ENCODE measurements around the gene KLF11.

The KLF11 gene

GRCh38 chr2:10054976-10055375 lies 11.6 kb downstream of the KLF11 start:
- intact Hi-C loops (cut with DNase I): no loop called here
- no peak for DNase-seq

GRCh38 chr2:10056439-10056838 lies 13.1 kb downstream of the KLF11 start:
- no peak for DNase-seq
- intact Hi-C loops (cut with DNase I): no loop called here

- no peak for DNase-seq
- intact Hi-C loops (cut with DNase I): no loop called here
Measured at GRCh38 chr2:10057231-10058107, 14.1 kb downstream of the KLF11 start.

GRCh38 chr2:10058251-10059015 lies 15.1 kb downstream of the KLF11 start:
- intact Hi-C loops (cut with DNase I): no loop called here
- DNase-seq: no peak

DNA sequence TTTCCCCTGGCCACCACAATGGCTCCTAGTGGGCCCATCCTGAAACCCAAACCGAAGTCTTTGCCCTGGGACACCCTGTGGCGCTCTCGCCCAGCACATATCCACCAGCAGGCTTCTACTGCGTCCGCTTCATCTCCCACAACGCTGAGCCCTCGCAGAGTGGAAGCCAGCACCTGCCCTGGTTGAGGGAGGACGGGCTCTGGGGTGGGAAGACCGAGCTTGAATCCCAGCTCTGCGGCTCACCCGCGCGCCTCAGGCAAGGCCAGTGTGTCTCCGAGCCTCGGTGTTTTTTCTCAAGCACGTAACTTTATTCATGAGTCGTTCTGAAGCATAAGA lies 15.6 kb downstream of the KLF11 start:
- intact Hi-C loops (cut with DNase I): no loop called here
- no peak for DNase-seq

- intact Hi-C loops (cut with DNase I): no loop called here
- DNase-seq: no peak
Measured at GRCh38 chr2:10059552-10060335, 16.4 kb downstream of the KLF11 start.

DNA sequence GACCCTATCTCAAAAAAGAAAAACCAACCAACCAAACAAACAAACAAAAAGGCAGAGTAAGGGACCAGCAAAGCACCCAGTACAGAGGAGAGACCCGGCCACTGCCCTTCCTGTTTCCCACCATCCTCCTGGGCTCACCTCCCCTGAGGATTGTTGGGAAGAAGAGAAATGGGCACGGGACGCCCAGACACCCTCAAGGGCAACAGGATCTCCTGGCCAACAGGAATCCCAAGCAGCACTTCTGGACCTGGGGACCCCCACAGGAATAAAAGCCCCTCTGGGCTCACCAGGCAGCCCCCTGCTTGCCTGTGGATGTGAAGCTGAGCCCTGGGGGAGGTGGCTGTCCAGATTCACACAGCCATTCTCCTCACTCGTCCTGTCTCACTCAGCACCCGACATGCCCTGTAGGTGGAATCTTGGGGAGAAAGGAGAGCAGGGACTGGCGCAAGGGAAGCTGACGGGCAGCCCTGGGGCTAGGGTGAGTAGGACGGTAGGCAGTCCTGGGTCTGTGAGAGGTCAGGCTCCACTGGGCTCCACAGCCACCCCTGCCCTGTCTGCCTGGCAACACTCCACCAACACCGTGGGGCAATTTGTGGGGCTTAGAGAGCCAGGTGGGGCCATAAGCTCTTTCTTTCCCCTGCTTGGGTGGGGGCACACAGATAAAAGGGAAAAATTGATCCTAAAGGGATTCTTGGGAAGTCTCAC lies 18.0 kb downstream of the KLF11 start:
- intact Hi-C loops (cut with DNase I): no loop called here
- no peak for DNase-seq

DNA sequence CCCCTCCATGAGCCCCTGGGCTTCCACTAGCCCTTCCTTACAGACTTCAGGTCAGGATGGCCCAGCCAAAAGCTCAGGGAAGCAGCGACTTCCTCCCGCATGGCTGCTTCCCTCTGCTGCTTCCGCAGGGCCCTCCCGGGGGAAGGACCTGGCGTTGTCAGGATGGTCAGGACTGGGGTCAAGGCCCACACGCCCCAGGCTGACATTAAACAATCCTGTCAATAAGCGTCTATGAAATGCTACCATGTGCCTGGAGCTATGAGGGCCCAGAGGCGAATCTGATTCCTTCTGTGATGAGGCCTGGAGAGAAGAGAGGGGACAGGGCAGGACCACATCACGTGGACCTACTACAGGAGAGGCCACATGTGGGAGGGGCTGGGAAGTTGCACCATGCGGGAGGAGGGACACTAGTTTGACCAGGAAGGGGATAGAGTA lies 19.6 kb downstream of the KLF11 start:
- no peak for DNase-seq
- intact Hi-C loops (cut with DNase I): no loop called here

DNA sequence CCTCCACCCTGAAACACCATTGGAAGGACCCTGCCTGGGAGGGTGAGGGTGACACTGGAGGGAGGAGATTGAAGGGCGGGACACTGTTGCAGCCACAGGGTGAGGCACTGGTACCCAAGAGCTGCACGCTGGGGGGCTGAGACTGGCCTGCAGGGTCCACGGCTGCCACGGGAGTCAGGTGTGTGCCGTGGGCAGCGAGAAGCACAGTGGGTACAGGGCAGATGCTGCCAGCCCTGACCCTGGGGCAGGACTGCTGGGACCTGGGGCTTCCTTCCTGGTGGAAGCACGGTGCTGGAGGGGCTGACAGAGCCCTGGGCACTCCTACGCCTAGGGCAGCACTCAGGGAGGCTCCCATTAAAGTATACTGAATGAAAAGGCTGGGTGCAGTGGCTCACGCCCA lies 20.2 kb downstream of the KLF11 start:
- no peak for DNase-seq
- intact Hi-C loops (cut with DNase I): no loop called here

GRCh38 chr2:10064932-10065772 lies 21.8 kb downstream of the KLF11 start:
- DNase-seq: no peak

DNA sequence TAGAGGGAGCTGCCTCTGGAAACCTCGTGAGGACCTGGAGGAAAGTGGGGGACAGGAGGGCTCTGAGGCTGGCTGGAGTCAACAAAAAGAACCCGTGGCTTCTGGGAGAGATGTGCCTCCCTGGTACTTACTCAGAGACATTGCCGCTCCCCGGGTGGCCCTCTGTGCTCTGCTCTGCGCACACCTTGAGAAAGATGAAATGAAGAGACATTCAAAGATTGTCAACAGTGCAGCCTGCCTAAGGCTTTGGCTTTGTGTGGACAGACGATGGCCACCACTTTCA lies 22.4 kb downstream of the KLF11 start:
- DNase-seq: no peak
- intact Hi-C loops (cut with DNase I): no loop called here

More at GRCh38 chr2:10064932-10065772, 21.8 kb downstream of the KLF11 start:
- intact Hi-C loops (cut with DNase I): no loop called here

DNA sequence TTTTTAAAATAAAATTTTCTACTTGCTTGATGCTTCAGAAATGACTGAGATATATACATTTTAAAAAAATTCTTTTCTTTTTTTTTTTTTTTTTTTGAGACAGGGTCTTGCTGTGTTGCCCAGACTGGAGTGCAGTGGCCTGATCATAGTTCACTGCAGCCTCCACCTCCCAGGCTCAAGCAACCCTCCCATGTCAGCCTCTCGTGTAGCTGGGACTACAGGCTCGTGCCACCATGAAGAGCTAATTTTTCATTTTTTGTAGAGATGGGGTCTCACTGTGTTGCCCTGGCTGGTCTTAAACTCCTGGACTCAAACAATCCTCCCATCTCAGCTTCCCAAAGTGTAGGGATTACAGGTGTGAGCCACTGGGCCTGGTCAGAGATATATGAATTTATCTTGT lies 24.0 kb downstream of the KLF11 start:
- DNase-seq: no peak
- intact Hi-C loops (cut with DNase I): no loop called here

GRCh38 chr2:10067881-10068280 lies 24.5 kb downstream of the KLF11 start:
- intact Hi-C loops (cut with DNase I): no loop called here
- DNase-seq: no peak

DNA sequence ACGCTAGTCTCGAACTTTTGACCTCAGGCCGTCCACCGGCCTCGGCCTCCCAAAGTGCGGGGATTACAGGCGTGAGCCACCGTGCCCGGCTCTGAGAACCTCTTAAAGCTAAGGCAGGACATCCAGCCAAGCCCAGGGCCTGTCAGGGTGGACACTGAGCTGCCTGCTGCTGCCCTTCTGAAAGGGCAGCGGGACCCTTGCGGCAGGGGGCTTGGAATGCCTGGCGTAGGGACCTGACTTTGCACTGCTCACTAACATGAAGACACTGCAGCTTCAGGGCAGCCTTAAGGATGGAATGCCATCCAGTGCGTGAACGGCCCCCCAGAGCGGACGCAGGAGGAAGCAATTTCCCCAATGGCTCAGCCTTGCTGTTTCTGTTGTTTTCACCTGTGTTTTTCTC lies 27.8 kb downstream of the KLF11 start:
- intact Hi-C loops (cut with DNase I): loop anchor here (5.0 kb wide), 1 partner anchor 366 kb away; no protein-coding TSS in a partner anchor
- no peak for DNase-seq

DNA sequence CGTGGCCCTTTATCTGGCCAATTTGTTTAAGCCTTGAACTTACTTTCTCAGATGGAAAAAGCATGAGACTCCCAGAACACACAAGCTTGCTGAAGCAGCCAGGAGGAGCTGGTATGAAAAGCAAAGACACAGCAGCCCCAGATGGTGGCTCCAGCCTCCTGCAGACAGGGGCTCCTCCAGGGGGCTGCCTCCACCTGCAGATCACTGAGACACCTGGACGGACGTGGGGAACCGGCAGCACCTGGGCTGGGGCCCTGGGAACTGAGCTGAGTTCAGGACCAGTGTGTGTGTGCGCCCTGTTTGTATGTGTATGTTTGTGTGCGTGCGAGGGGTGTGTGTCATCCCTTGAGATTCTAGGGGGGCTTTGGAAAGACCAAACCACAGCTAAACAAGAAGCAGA lies 28.2 kb downstream of the KLF11 start:
- intact Hi-C loops (cut with DNase I): loop anchor here (5.0 kb wide), 1 partner anchor 366 kb away; no protein-coding TSS in a partner anchor
- DNase-seq: no peak

DNA sequence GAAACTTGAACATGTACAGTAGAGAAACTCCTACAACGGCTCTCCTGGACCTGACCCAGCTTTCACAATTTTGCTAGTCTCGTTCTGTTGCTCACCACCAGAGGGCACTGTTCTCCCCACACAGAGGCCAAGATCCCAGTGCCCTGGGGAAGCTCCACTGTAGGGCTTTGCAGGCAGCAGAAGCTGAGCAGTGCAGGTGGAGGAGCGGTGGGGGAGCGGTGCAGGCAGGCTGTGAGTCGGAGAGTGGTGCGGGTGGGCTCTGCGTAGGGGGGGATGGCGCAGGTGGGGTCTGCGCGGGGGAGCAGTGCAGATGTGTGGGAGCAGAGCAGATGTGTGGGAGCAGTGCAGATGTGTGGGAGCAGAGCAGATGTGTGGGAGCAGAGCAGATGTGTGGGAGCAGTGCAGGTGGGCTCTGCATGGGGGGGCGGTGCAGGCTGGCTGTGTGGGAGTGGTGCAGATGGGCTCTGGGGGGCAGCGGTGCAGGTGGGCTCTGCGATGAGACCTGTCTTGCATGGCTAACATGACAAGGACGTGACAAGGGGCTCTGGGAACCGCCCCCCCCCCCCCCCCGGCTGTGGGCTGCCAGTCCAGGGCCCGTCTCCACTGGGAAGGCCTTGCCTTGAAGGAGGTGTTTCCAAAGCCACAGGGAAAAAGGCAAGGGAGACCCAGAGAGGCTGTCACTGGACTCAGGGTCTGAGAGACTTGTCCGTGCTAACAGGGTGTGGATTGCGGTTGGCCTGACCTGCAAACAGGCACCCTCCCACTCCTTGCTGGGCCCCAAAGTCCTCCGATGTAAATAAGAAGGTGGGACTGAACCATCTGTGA lies 29.5 kb downstream of the KLF11 start:
- DNase-seq: peak; percentile 60 to 93 (median 84)

GRCh38 chr2:10073706-10074105 lies 30.4 kb downstream of the KLF11 start:
- DNase-seq: no peak
- intact Hi-C loops (cut with DNase I): loop anchor here (5.0 kb wide), 1 partner anchor 364 kb away; no protein-coding TSS in a partner anchor

More for the DNA sequence above, 29.5 kb downstream of the KLF11 start:
- intact Hi-C loops (cut with DNase I): loop anchor here (5.0 kb wide), 1 partner anchor 364 kb away; no protein-coding TSS in a partner anchor

Data from head of caudate nucleus (tissue), 42 donors.